ENCODE data around the gene CYP11A1.

CYP11A1 gene

GRCh38 chr15:74399511-74400312 lies 32.3 kb upstream of the CYP11A1 start:
- no peaks in the 10 kb centered on the region for H4K20me1 ChIP-seq (ENCODE audit: insufficient read depth, low read length)
- no peak overlapping the region for H3K9ac ChIP-seq (ENCODE audit: low read length)
- peaks cover 59% of the 10 kb centered on the region for H3K4me1 ChIP-seq (ENCODE audit: low read length)
- no peaks in the 10 kb centered on the region for H3K79me2 ChIP-seq (ENCODE audit: low read length)
- TF ChIP-seq EZH2 (optimal IDR thresholded peaks at IDR 0.05; ENCODE audit: low read depth, low read length), result no peak
- no peak for TF ChIP-seq CTCF (IDR thresholded peaks at IDR 0.05; ENCODE audit: low read length)
- no peak for TF ChIP-seq EZH2phosphoT487 (IDR thresholded peaks at IDR 0.05; ENCODE audit: low read length)
- no peaks in the 10 kb centered on the region for H3K9me2 ChIP-seq (replicated peaks; ENCODE audit: insufficient read depth, low read length)
- H3F3A ChIP-seq (ENCODE audit: insufficient read depth, low read length), result peaks cover 34% of the 10 kb centered on the region
- H3K9me3 ChIP-seq (replicated peaks; ENCODE audit: insufficient read depth, low read length), result no peaks in the 10 kb centered on the region
- no peak for DNase-seq
- H3K27me3 ChIP-seq (replicated peaks; ENCODE audit: insufficient read depth, low read length), result no peaks in the 10 kb centered on the region
- H3K4me3 ChIP-seq (ENCODE audit: low read length), result no peak overlapping the region
- no peaks in the 10 kb centered on the region for H3K36me3 ChIP-seq (replicated peaks; ENCODE audit: insufficient read depth, low read length)
- peak overlapping the region; percentile 95; the same call in 1 of the 2 replicates for H3K27ac ChIP-seq (ENCODE audit: low read length)
- H3K4me2 ChIP-seq (ENCODE audit: low read depth, low read length), result peak overlapping the region; percentile 28; the same call in 1 of the 2 replicates
- 0 out of 2 replicates have a peak overlapping the region, but pooled peaks have one; percentile 33 for H2AFZ ChIP-seq (ENCODE audit: low read length)

- Histone ChIP-seq H4K20me1 (ENCODE audit: insufficient read depth, low read length) (no peaks in the 10 kb centered on the region), H3K79me2 (ENCODE audit: low read length) (no peaks in the 10 kb centered on the region), H3K4me3 (ENCODE audit: low read length) (no peak overlapping the region), H3K4me2 (ENCODE audit: low read depth, low read length) (no peak overlapping the region), H3K9me3 (replicated peaks; ENCODE audit: insufficient read depth, low read length) (no peaks in the 10 kb centered on the region), H3K9ac (ENCODE audit: low read length) (no peak overlapping the region), H3F3A (ENCODE audit: insufficient read depth, low read length) (peaks cover 34% of the 10 kb centered on the region), H3K9me2 (replicated peaks; ENCODE audit: insufficient read depth, low read length) (no peaks in the 10 kb centered on the region), H3K27me3 (replicated peaks; ENCODE audit: insufficient read depth, low read length) (no peaks in the 10 kb centered on the region), H2AFZ (ENCODE audit: low read length) (no peak overlapping the region), H3K4me1 (ENCODE audit: low read length) (peaks cover 59% of the 10 kb centered on the region), H3K36me3 (replicated peaks; ENCODE audit: insufficient read depth, low read length) (no peaks in the 10 kb centered on the region), H3K27ac (ENCODE audit: low read length) (no peak overlapping the region)
- TF ChIP-seq CTCF (IDR thresholded peaks at IDR 0.05; ENCODE audit: low read length) (no peak), EZH2 (optimal IDR thresholded peaks at IDR 0.05; ENCODE audit: low read depth, low read length) (no peak), EZH2phosphoT487 (IDR thresholded peaks at IDR 0.05; ENCODE audit: low read length) (no peak)
- no peak for DNase-seq
Observed at GRCh38 chr15:74399100-74399499, 31.7 kb upstream of the CYP11A1 start.

- no peak for DNase-seq
- Histone ChIP-seq H3K4me3 (ENCODE audit: low read length) (no peak overlapping the region), H3K9ac (ENCODE audit: low read length) (no peak overlapping the region), H3K27ac (ENCODE audit: low read length) (no peak overlapping the region), H3K4me2 (ENCODE audit: low read depth, low read length) (no peak overlapping the region), H3K4me1 (ENCODE audit: low read length) (peaks cover 52% of the 10 kb centered on the region), H3K27me3 (replicated peaks; ENCODE audit: insufficient read depth, low read length) (no peaks in the 10 kb centered on the region), H3K36me3 (replicated peaks; ENCODE audit: insufficient read depth, low read length) (no peaks in the 10 kb centered on the region), H4K20me1 (ENCODE audit: insufficient read depth, low read length) (no peaks in the 10 kb centered on the region), H2AFZ (ENCODE audit: low read length) (no peak overlapping the region), H3K9me3 (replicated peaks; ENCODE audit: insufficient read depth, low read length) (no peaks in the 10 kb centered on the region), H3K79me2 (ENCODE audit: low read length) (no peaks in the 10 kb centered on the region), H3F3A (ENCODE audit: insufficient read depth, low read length) (peaks cover 32% of the 10 kb centered on the region), H3K9me2 (replicated peaks; ENCODE audit: insufficient read depth, low read length) (no peaks in the 10 kb centered on the region)
- no peak for TF ChIP-seq CTCF (IDR thresholded peaks at IDR 0.05; ENCODE audit: low read length)
- no peak for TF ChIP-seq EZH2 (optimal IDR thresholded peaks at IDR 0.05; ENCODE audit: low read depth, low read length)
- no peak for TF ChIP-seq EZH2phosphoT487 (IDR thresholded peaks at IDR 0.05; ENCODE audit: low read length)
Observed at GRCh38 chr15:74398183-74398582, 30.7 kb upstream of the CYP11A1 start.

Measured in MM.1S (cell line).